GM19193 (cell line): ENCODE measurements around the gene HMX1.

Source experiments
- POLR2A ChIP-seq: IDR thresholded peaks from 4 replicates; pipeline ENCODE4 v1.6.1; 2011; ENCODE audit not compliant: insufficient read depth, insufficient read length; ENCODE audit errors: extremely low read depth

Gene HMX1

GRCh38 chr4:8871417-8872401 lies at the start of gene HMX1:
HMX1 (minus strand) TSS chr4:8871839; CDS start chr4:8871614, 225 bp downstream.
- no peak for TF ChIP-seq POLR2A

- no peak for TF ChIP-seq POLR2A
Observed at GRCh38 chr4:8920969-8921368, 49.3 kb upstream of the HMX1 start.

- TF ChIP-seq POLR2A, result no peak
Observed at GRCh38 chr4:8920289-8920965, 48.8 kb upstream of the HMX1 start.

GRCh38 chr4:8919651-8920288 lies 48.1 kb upstream of the HMX1 start:
- no peak for TF ChIP-seq POLR2A

GRCh38 chr4:8917868-8918783 lies 46.5 kb upstream of the HMX1 start:
- no peak for TF ChIP-seq POLR2A

GRCh38 chr4:8917321-8917811 lies 45.7 kb upstream of the HMX1 start:
- no peak for TF ChIP-seq POLR2A

- TF ChIP-seq POLR2A, result no peak
Observed at GRCh38 chr4:8916906-8917305, 45.3 kb upstream of the HMX1 start.

GRCh38 chr4:8916351-8916885 lies 44.8 kb upstream of the HMX1 start:
- TF ChIP-seq POLR2A, result no peak

- no peak for TF ChIP-seq POLR2A
Observed at GRCh38 chr4:8915201-8916200, 43.9 kb upstream of the HMX1 start.

- TF ChIP-seq POLR2A, result no peak
Observed at GRCh38 chr4:8914461-8915171, 43.0 kb upstream of the HMX1 start.

- TF ChIP-seq POLR2A, result no peak
Observed at GRCh38 chr4:8913858-8914460, 42.3 kb upstream of the HMX1 start.
